ACC112 (cell line): ENCODE measurements around the gene HOXA7.

Experiments used
- H2AFZ ChIP-seq: fragments of 200-600 bp; sonication (generic); one replicate; pipeline ENCODE4 v1.6.0; 2017; ENCODE audit warnings: antibody characterized with exemption, low read length; ENCODE audit not compliant: unreplicated experiment
- H3K27ac ChIP-seq: fragments of 200-600 bp; sonication (generic); 2 replicates; pipeline ENCODE4 v1.5.1; 2014; ENCODE audit warnings: low read depth, mild to moderate bottlenecking, antibody characterized with exemption, low read length, moderate library complexity
- H3K27me3 ChIP-seq: fragments of 200-600 bp; sonication (generic); 2 replicates; pipeline ENCODE4 v1.6.1; 2014; ENCODE audit warnings: mild to moderate bottlenecking, antibody characterized with exemption, low read length, moderate library complexity, mixed read lengths; ENCODE audit not compliant: insufficient read depth
- H3K36me3 ChIP-seq: fragments of 200-600 bp; sonication (generic); 2 replicates; pipeline ENCODE4 v1.6.1; 2016; ENCODE audit warnings: mild to moderate bottlenecking, antibody characterized with exemption, low read length, moderate library complexity, mixed read lengths; ENCODE audit not compliant: insufficient read depth
- H3K4me1 ChIP-seq: fragments of 200-600 bp; sonication (generic); one replicate; pipeline ENCODE4 v1.6.1; 2016; ENCODE audit warnings: low read length, mixed read lengths; ENCODE audit not compliant: insufficient read depth, unreplicated experiment, control insufficient read depth
- H3K4me3 ChIP-seq: fragments of 200-600 bp; sonication (generic); 2 replicates; pipeline ENCODE4 v1.5.1; 2014; ENCODE audit warnings: mild to moderate bottlenecking, low read depth, low read length
- H3K79me2 ChIP-seq: fragments of 200-600 bp; sonication (generic); one replicate; pipeline ENCODE4 v1.6.0; 2016; ENCODE audit warnings: low read length; ENCODE audit not compliant: control insufficient read depth, unreplicated experiment, insufficient read depth

Gene HOXA7

GRCh38 chr7:27105301-27106031, 51.0 kb downstream of the HOXA7 start:
- Histone ChIP-seq H2AFZ (no peak overlapping the region), H3K79me2 (no peaks in the 10 kb centered on the region), H3K36me3 (no peaks in the 10 kb centered on the region), H3K4me1 (no peaks in the 10 kb centered on the region), H3K4me3 (no peak overlapping the region), H3K27ac (no peak overlapping the region), H3K27me3 (peaks cover 100% of the 10 kb centered on the region)

- no peak overlapping the region for H3K27ac ChIP-seq
- no peak overlapping the region for H2AFZ ChIP-seq
- no peaks in the 10 kb centered on the region for H3K4me1 ChIP-seq
- no peaks in the 10 kb centered on the region for H3K36me3 ChIP-seq
- peaks cover 100% of the 10 kb centered on the region for H3K27me3 ChIP-seq
- H3K4me3 ChIP-seq = no peak overlapping the region
- no peaks in the 10 kb centered on the region for H3K79me2 ChIP-seq
These were observed 52.0 kb downstream of the HOXA7 start for GRCh38 chr7:27104341-27105058.
